ENCODE results near the gene NAPA.

DNA sequence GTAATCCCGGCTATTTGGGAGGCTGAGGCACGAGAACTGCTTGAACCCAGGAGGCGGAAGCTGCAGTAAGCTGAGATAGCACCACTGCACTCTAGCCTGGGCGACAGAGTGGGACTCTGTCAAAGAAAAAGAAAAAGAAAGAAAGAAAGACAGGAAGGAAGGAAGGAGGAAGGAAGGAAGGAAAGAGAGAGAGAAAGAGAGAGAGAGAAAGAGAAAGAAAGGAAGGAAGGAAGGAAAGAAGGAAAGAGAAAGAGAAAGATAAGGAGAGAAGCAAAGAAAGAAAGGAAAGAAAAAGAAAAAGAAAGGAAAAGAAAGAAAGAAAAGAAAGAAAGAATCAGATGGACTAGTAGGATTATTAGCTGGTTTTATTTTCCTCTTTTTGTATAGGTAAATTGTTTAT is 35.3 kb upstream of the NAPA start:
- TF ChIP-seq, protein P1, sequence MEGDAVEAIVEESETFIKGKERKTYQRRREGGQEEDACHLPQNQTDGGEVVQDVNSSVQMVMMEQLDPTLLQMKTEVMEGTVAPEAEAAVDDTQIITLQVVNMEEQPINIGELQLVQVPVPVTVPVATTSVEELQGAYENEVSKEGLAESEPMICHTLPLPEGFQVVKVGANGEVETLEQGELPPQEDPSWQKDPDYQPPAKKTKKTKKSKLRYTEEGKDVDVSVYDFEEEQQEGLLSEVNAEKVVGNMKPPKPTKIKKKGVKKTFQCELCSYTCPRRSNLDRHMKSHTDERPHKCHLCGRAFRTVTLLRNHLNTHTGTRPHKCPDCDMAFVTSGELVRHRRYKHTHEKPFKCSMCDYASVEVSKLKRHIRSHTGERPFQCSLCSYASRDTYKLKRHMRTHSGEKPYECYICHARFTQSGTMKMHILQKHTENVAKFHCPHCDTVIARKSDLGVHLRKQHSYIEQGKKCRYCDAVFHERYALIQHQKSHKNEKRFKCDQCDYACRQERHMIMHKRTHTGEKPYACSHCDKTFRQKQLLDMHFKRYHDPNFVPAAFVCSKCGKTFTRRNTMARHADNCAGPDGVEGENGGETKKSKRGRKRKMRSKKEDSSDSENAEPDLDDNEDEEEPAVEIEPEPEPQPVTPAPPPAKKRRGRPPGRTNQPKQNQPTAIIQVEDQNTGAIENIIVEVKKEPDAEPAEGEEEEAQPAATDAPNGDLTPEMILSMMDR (IDR thresholded peaks at IDR 0.05), result no peak
- TF ChIP-seq EP300 (IDR thresholded peaks at IDR 0.05) (no peak), POLR2AphosphoS5 (IDR thresholded peaks at IDR 0.05) (no peak), POLR2A (IDR thresholded peaks at IDR 0.05) (no peak)

Measured in stomach (tissue), 4 donors.